AG08395 (cell line): ENCODE measurements around the gene RSU1.
A peak's percentile ranks its signal among the peaks of the same experiment; 100 is the strongest.

Source experiments
- DNase-seq: peaks from one replicate; pipeline ENCODE4 v3.0.0; 2012; ENCODE audit warnings: mixed read lengths, low spot score

RSU1 gene

DNA sequence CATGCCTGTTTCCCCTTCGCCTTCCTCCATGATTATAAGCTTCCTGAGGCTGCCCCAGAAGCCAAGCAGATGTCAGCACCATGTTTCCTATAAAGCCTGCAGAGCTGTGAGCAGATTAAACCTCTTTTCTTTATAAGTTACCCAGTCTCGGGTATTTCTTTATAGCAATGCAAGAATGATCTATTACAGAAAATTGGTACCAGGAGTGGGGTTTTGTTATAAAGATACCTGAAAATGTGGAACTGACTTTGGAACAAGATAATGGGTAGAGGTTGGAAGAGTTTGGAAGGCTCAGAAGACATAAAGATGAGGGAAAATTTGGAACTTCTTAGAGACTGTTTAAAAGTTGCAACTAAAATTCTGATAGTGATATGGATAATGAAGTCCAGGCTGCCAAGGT, 4.8 kb upstream of the RSU1 start:
- no peak for DNase-seq

DNA sequence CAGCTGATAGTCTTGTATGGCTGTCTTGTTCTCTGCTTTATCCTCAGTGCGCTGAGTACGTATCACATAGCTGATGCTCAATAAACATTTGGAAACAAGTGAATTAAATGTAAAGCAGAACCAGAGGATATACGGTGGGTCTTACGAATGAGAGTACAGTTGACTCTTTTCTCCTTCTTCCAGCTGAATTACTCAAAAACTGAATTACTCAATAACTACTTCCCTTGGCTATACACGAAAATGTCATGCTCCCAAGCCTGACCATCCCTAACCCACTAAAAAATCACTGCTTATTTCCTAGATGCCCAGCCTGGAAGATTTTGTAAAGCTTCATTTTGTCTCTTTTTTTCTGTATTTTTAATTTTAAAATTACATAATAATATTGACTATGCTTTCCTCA, 3.2 kb upstream of the RSU1 start:
- no peak for DNase-seq

DNA sequence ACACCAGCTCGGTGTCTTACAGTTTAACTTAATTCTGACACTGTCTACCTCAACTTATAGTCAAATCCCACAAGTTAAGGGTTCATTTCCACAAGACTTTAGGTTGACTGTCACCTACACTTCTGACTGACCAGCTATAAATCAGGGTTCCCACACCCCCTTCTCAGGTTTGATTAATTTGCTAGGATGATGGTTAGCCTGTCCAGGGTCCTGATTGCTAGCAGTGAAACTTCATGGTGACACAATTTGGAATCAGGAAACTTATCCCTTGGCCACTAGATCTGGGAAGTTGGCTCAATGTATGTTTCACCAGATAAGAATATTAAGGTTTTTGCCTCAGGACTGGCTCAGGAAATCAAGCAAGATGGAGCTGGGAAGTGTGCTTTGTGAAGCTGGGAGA, 2.8 kb upstream of the RSU1 start:
- DNase-seq, result no peak

DNA sequence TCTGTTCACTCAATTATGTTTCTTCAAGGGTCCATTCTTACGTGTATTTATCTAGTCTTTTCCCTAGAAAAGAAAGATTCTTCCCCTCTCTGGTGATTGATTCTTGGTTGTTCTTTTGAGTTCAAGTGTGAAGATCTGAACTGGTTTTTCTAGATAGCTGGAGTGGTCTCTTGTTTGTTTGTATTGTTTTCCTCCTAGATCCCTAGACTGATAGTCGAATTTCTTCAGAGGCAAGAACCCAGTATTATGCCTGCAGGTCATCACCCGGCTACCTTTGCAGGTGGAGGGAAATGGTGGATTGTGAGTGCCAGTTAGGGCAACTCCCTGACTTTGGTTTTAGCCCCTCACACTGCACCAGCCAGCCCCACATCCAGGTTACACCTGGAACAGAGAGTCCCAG, 2.2 kb upstream of the RSU1 start:
- DNase-seq, result no peak

DNA sequence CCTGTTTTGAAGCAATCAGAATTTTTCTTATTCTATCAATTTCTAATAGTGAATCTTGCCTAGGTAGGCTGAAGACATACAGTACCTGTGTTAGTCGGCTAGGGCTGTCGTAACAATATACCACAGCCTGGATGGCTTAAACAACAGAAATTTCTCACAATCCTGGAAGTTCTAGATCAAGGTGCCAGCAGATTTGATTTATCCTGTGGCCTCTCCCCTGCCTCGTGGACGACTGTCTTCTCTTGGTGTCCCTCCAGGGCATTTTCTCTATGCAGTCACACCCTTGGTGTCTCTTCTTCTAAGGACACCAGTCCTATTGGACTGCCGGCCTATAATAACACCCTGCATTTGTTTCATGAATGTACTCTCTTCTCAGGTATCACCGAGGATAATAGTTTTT, 1.8 kb upstream of the RSU1 start:
- DNase-seq, result no peak

DNA sequence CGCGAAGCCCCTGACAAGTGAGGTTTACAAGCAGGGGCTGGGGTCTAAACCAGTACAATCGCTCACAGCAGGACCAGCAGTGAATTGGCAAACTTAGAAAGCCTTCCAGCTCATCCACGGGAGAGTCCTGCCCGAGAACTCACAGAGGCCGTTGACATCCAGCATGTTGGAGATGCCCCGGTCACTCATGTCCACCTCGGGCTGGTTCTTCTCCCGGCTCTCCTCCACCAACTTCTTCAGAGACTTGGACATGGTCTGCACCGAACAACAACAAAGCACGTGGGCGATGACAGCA, 447 bp downstream of the RSU1 start:
- DNase-seq, result peak; percentile 16

DNA sequence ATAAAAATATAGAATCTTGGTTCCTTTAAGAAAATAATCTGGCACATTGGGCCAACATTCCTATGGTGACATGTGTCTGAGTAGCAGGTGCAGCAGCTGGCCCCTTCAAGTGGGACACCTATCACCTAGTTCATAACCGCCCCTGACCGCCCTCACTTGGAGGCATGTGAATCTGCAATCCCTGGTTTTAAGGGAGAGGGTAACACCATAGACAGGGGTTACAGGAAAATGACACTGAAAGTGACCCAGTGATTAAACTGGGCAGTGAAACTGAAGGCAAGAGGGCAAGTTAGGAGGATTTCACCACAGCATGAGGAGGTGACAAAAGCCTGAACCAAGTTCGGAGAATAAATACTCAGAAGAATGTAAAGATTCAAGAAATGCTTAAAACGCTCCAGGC, 1.1 kb downstream of the RSU1 start:
- peak; percentile 4 for DNase-seq

DNA sequence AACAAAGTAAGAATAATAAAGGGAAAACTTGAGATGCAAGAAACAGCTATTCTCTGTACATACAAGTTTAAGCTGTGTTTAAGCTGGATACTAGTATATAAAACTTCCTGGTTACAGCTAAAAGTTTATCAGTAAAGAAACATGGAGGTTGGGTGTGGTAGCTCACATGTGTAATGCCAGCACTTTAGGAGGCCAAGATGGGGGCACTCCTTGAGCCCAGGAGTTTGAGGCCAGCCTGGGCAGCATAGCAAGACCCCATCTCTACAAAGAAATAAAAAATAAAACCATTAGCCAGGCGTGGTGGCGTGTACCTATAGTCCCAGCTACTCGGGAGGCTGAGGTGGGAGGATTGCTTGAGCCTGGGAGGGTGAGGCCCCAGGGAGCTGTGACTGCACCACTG, 3.2 kb downstream of the RSU1 start:
- DNase-seq, result no peak

DNA sequence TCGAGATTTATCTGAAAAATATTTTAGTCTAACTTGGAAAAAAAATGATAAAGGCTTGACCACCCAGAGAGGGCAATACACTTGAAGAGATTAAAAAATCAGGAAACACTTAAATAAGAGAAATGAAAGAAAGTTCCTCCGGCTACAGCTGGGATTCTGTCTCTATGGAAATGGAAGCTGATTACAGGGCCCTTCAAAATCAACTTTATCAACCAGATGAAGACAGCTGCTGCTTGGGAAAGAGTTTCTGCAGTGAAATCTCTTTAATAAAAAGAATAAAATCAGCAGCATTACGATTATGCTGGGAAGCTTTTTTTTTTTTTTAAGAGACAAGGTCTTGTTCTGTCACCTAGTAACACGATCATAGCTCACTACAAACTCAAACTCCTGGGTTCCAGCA, 4.5 kb downstream of the RSU1 start:
- no peak for DNase-seq

DNA sequence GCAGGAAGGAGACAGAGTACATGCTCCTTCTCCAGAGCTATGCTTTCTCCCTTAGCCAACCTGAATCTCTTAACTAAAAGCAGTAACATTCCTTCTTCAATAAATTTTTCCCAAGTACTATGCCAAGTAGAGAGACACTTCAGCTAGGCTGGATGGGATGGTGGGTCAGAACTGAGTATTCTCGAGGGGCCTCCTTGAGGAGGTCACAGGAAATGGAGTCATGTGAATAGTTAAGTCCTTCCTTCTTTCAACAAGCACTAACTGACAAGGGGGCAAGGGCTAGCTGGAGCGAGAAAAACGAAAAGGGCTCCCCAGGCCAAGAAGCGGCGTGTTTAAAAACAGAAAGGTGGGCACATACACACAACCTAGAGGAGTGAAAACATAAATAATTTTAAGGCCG, 5.5 kb downstream of the RSU1 start:
- no peak for DNase-seq

DNA sequence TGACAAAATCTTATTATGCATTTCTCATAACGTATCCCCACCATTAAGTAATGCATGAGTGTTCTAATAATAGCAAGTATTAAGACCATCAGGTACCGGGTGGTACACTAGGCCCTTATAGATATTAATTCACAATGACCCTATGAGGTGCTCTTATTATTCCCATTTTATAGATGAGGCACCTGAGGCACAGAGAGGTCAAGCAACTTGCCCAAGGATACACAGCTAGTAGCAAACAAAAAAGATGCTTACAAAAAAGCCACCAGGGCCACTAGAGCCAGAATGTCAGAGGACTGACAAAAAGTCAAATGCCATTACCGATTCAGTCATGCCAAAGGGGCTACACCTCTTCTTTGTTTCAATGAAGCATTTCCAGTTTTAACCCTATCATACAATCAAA, 5.9 kb downstream of the RSU1 start:
- no peak for DNase-seq

DNA sequence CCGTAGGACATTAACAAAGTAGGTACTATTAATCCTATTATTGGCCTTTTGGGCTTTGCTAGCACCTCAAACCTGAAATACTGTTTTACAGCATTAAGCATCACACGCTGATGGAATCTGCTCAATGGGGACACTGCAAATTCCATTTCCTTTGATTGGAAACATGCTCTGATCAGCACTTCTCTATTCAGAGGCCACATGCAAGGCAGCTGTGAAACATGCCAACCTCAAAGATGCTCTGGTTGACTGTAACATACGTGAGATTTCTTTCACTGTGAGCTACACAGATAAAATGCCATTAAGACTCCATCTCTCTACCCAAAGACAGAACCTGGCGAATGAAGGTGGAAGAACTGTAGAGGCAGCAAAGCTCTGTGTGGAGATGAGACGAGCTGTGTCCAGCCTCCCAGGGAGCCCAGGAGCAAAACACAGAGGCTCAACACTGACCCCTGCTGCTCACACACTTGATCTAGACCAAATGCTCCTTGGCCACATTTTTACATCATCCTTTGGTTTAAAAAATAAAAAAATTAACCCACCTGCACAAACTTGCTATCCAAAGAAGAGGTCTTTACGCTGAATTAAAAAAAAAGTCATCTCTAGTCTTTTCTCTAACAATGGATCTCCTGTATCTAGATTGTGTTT, 8.0 kb downstream of the RSU1 start:
- DNase-seq, result peak; percentile 57

DNA sequence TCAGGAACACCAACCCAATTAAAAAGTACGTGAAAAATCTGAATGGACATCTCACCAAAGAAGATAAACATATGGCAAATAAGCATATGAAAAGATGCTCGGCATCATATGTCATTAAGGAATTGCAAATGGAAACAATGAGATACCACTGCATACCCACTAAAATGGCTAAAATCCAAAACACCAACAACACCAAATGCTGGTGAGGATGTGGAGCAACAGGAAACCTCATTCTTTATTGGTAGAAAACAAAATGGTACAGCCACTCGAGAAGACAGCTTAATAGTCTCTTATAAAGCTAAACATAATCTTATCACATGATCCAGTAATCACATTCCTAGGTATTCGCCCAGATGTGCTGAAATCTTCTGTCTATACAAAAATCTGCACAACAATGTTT, 13.1 kb downstream of the RSU1 start:
- DNase-seq, result no peak

DNA sequence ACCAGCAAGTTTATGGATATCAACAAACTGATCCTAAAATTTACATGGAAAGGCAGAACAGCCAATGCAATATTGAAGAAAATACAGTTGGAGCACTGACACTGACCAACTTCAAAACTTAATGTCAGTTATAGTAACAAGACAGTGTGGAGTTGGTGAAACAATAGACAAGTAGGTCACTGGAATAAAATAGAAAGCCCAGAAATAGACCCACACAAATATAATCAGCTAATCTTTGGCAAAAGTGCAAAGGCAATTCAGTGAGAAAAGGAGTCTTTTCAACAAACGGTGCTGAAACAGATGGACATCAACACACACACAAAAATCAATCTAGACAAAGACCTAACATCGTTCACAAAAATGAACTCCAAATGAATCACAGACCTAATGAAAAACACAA, 13.8 kb downstream of the RSU1 start:
- DNase-seq, result no peak

DNA sequence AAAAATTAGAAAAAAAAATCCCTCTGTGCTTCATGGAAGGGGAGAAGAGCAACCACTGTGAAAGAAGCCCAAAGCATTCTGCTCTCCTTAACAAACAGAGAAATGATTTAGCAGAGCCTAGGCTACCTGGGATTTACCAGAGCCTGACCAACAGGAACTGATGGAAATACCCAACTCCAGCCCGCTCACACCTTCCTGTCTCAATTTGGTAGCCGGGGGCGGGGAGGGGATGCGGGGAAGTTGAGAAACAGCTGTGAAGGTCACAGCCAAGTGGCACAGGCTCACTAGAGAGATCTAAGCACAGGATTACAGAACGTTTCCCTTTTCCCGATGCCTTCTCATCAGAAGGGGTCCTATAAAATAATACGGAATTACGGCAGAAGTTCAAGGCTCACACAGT, 17.6 kb downstream of the RSU1 start:
- DNase-seq, result no peak

DNA sequence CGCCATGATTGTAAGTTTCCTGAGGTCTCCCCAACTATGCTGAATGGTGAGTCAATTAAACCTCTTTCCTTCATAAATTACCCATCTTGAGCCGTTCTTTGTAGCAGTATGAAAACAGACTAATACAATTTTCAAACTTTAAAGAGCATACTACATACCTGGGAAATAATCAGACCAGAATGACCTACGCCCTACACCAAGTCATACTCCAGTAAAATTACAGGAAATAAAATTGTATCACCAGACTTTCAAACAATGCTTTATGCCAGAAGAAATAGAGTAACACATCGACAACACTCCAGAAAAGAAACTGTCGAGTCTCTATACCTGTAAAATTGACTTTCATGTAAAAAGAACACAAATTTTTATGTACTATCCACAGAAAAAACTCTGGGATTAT, 18.7 kb downstream of the RSU1 start:
- no peak for DNase-seq

DNA sequence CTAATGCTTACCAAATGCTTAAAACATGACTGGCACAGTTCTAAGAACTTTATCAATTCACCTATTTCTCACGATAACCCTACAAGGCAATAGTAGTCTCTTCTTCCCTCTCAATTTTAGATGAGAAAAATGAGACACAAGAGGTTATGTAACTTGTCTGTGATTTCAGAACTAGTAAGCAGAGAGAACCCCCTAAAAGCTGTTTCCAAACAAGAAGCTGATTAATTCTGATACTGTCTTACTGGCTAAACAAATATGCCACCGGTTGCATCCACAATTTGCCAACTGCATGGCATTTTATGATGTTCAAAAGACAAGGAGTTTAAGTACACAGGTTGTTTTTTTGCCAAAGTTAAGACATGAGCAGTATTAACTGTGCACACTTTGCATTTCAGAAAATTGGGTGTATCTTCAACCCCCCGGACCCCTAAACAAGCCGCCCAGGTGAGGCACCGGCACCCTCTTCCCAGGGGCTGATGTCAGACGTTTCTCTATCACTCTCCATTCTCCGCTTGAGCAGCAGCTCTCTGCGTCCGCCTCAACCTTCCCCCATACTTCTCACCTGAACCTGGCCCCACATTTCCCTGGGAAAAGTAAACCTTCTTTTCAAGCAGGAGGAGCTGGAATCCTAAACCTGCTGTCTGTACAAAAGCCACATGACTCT, 21.7 kb downstream of the RSU1 start:
- no peak for DNase-seq

DNA sequence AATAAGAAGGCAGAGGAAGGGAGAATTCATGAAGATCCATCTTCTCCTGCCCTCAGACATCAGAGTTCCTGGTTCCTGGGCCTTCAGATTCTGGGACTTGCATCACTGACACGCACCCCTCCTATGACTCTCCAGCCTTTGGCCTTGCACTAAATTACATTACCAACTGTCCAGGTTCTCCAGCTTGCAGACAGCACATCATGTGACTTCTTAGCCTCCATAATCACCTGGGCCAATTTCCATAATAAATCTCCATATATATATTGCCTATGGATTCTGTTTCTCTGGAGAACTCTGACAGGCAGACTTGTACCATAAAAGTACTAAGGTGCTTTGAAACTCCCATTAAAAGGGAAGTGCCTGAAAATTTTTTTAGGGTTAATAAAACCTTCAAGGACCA, 23.2 kb downstream of the RSU1 start:
- DNase-seq, result no peak

DNA sequence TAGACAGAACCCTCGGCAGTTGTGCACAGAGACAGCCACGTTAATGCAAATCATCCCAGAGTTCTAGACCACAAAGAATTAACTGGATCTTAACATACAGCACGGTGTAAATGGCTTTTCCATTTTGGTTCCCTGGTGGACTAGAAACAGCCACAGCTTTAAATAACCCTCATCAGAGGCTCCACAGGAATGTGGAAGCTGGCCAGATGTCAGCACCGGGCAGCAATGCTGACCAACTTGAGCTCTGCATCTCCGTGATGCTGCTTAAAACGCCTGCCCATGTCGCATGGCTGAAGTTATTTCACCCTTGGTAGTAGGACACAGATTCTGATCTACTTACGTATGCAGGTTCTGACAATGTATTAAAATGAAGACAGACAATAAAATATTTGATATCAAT, 24.5 kb downstream of the RSU1 start:
- peak; percentile 12 for DNase-seq

DNA sequence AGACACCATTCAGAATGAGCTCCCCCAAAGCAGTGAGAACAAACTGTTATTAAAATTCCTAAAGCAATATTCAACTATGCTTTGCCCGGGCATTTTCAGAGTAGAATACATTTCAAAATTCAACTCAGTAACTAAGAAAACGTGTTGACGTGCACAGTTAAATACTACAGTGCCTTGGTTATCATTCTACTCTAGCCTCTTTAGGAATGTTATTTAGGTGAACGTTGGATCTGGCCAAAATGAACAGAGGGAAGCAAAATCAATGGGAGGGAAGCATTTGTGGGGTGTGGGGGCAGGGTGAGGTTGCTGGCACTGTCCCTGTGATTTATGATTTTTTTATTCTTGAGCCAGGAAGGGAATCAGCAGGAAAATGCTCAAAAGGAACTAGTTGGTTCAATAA, 27.5 kb downstream of the RSU1 start:
- DNase-seq, result no peak

DNA sequence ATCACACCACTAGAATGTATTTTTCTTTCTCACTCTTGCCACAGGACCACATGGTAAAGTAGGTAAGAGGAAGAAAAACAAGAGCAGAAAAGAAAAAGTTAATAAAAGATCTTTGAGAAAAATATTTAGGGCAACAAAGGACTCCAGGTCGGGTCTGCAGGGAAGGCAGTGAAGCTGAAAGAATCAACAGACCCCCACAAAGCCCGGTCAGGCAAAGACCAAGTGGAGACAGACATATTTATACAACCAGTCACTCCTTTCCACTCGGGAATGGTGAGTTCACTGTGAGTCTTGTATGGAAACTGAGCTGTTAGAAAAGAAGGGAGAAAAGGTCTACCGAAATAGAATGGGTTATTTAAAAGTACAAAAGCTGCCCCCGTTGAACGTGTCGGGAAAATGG, 28.0 kb downstream of the RSU1 start:
- DNase-seq, result no peak

DNA sequence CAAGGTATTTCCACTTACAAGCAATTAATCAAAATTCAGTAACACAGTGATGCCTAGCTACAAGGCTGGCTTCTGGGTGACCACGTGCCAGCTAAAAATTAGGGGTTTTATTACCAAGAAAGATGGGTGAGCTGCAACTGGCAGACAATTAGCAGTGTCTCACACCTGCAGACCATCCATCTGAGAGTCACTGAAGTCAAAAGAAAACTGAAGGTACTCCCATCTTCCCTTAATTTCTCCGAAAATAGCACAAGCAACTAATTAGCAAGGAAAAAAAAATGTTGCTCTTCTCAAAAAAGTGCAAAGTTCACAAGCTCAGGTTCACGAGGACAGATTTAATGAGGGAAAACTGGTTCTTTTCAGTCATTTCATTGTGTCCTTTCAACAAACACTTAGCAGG, 28.4 kb downstream of the RSU1 start:
- DNase-seq, result no peak

DNA sequence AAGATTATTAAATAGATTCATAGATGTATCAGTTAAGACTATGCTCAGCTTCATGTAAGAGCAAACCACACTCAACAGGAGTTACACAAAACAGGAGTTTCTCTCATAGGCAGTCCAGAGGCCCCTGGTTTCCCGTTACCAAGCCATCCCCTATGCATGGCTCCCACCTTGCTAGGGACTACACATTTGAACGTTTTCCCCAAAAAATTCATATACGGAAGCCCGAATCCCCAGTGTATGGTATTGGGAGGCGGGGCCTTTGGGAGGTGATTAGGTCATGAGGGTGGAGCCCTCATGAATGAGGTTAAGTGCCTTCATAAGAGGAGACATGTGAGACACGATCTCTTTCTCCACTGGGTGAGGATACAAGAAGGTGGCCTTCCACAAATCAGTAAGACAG, 29.1 kb downstream of the RSU1 start:
- no peak for DNase-seq

DNA sequence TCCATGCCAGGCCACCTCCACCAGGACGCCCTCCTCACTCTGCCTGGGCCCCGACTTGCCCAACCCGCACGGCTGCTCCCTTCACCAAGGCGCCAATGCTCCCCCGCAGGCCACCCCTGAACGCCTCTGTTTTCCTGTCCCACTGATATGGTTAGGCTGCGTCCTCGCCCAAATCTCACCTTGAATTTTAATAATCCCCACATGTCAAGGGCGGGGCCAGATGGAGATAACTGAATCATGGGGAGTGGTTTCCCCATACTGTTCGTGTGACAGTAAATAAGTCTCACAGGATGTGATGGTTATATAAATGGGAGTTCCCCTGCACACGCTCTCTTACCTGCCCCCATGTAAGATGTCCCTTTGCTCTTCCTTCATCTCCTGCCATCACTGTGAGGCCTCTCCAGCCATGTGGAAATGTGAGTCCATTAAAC, 29.8 kb downstream of the RSU1 start:
- no peak for DNase-seq
